ENCODE data around the gene RPS18.
"Not testable (repeated sequence)": the region's sequence is repeated elsewhere in the genome, so short reads cannot be mapped to it uniquely, and the experiment has no call there.

The RPS18 gene

DNA sequence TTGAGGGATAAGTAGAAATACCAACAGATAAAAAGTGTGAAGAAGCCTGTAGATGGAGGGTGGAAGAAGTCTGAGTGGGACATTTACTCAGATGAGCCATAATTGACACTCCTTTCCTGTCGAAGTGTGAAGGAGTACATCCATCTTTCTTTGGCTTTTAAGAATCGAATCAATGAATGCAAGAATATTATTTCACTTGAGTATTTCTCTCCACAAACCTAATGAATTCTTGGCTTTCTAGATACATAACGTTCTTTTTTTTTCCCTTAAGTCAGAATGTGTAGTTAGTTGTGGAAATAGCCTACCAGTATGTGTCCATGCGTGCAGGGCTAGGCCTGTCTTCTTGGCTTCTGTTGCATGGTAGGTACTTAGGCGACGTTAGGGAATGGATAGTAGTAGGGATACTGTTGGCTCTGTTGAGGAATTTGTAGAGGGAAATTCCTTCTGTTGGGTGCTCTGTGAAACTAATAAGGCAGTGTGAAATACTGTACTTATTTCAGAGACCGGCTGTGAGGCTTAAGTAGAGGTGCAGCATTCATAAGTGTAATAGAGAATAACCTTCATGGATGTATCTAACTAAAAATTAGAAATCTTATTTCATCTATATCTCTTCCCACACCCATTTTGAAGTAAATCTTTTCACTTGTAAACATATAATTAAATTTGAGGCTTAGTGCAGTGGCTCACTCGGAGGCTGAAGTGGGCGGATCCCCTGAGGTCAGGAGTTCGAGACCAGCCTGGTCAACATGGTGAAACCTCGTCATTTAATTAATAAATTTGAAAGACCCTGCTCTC is 1.5 kb downstream of the RPS18 start:
- no peak for DNase-seq

DNA sequence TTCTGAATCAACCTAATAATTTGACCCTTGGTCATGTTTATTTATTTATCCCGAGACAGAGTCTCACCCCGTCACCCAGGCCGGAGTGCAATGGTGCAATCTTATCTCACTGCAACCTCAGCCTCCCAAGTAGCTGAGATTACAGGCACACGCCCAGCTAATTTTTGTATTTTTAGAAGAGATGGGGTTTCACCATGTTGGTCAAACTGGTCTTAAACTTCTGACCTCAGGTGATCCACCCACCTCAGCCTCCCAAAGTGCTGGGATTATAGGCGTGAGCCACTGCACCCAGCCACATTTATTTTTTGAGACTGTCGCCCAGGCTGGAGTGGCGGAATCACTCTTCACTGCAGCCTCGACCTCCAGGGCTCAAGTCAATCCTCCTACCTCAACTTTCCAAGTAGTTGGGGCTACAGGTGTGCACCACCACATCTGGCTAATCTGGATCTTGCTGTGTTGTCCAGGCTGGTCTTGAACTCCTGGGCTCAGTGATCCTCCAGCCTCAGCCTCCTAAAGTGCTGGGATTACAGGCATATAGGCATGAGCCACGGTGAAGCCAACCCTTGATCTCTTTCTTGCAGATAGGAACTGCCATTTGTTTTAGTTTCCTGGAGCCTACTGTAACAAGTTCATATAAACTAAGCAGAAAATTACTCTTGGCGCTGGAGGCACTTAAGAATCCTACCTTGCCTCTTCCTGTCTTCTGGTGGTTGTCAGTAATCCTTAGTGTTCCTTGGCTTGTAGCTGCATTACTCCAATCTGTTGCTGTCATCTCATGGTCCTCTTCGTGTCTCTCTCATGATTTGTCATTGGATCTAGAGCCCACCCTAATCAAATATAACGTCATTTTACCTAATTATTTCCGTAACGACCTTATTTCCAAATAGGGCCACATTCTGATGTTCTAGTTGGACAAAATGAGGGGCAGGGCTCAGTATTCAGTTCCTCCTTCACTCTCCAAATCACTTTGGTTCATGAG is 2.3 kb downstream of the RPS18 start:
- no peak for DNase-seq

DNA sequence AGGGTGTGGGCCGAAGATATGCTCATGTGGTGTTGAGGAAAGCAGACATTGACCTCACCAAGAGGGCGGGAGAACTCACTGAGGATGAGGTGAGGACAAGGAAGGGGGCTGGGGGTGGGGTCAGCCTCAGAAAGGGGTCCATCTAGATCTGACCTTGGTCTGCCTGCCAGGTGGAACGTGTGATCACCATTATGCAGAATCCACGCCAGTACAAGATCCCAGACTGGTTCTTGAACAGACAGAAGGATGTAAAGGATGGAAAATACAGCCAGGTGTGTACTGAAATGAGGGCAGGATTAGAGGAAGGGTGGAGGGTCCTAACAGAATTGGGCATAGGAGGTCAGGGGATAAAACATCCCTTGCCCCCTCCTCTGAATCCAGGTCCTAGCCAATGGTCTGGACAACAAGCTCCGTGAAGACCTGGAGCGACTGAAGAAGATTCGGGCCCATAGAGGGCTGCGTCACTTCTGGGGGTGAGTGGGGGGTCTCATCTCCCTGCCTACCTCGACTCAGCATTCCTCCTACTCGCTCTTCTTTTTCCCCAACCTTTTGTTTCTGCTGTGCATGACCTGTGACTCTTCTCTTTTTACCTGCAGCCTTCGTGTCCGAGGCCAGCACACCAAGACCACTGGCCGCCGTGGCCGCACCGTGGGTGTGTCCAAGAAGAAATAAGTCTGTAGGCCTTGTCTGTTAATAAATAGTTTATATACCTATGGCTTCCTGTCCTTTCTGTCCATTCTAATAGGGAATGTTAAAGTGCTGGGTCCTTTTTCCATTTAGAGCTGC is 4.1 kb downstream of the RPS18 start:
- DNase-seq, result not testable (repeated sequence)

DNA sequence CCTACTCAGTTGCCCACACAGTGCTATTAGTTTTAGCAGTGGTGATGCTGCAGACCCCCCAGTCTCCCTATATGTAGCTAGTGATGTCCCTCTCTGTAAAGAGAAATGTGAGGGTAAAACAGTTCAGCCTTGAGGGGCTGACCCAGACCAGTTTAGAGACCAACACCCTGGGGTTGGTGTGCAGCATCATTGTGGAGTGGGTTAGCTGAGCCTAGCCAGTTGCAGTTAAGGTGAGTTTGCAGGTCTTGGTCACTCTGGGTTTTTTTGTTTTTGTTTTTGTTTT is 4.6 kb downstream of the RPS18 start:
- no peak for DNase-seq

DNA sequence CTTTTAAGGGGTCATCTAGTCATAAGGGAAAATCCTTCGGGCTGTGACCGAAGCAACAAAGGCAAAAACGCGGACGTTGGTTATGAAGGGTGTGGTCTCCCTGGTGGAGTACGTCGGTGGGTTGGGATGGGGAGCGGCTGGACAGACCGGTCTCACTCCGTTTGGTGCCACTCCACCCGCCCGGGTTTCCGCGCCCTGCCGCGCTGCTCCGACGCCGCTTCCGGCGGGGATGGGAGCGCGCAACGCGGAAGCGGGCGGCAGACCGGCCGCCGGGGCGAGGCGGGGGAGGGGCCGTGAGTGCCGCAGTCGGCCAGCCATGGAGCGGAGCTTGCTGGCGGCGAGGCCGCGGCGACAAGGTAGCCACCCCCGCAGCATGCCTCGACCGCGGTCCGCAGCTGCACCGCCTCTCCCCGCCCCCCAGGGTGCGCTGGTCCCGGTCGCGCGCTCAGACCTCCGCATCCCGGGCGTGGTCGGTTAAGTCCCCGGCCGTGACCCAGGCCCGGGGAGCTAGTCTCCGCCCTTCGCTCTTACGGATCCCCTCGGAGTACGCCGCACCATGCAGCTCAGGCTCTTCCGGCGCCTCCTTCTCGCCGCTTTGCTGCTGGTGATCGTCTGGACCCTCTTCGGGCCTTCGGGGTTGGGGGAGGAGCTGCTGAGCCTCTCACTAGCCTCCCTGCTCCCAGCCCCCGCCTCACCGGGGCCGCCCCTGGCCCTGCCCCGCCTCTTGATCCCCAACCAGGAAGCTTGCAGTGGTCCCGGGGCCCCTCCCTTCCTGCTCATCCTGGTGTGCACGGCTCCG is 5.2 kb downstream of the RPS18 start, which contains the start of gene B3GALT4:
Gene B3GALT4 (plus strand): TSS at position 260 of the 799 bp plus-strand sequence. CDS start 297 bp downstream, at position 557.
- peak; percentile 89 for DNase-seq

DNA sequence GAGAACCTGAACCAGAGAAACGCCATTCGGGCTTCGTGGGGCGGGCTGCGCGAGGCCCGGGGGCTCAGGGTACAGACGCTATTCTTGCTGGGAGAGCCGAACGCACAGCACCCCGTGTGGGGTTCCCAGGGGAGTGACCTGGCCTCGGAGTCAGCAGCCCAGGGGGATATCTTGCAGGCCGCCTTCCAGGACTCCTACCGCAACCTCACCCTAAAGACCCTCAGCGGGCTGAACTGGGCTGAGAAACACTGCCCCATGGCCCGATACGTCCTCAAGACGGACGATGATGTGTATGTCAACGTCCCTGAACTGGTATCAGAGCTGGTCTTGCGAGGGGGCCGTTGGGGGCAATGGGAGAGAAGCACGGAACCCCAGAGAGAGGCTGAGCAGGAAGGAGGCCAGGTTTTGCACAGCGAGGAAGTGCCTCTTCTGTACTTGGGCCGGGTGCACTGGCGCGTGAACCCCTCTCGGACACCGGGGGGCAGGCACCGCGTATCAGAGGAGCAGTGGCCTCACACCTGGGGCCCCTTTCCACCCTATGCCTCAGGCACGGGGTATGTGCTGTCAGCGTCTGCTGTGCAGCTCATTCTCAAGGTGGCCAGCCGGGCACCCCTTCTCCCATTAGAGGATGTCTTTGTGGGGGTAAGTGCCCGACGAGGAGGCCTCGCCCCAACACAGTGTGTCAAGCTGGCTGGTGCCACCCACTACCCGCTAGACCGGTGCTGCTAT is 6.0 kb downstream of the RPS18 start:
- DNase-seq, result no peak

DNA sequence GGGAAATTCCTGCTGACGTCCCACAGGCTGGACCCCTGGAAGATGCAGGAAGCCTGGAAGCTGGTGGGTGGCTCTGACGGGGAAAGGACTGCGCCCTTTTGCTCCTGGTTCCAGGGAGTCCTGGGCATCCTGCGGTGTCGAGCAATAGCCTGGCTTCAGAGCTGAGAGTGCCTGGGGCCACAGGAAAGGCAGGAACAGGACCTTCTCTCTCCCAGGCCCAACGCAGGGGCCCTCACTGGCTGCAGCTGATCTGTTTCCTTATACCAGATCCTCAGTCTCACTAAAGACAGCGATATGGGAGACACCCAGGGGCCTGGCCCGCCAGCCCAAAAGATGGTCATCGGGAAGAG is 6.5 kb downstream of the RPS18 start:
- no peak for DNase-seq

DNA sequence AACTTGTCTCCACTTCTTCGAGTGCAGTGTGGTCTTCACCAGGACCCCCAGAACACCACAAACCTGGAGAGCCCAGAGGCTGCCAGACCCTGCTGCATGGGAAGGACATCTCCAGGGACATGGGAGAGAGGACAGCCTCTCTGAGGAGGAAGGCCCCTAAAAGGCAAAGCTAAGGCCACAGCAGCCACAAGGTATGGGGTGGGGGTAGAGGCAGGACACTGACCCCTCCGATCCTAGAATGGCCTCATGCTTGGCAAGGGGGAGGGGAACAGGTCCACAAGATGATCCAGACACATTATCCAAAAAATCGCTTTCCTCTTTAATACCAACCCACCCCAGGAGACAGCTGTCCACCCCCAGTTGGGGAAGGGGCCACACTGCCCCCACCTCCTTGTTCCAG is 6.9 kb downstream of the RPS18 start:
- DNase-seq, result no peak

DNA sequence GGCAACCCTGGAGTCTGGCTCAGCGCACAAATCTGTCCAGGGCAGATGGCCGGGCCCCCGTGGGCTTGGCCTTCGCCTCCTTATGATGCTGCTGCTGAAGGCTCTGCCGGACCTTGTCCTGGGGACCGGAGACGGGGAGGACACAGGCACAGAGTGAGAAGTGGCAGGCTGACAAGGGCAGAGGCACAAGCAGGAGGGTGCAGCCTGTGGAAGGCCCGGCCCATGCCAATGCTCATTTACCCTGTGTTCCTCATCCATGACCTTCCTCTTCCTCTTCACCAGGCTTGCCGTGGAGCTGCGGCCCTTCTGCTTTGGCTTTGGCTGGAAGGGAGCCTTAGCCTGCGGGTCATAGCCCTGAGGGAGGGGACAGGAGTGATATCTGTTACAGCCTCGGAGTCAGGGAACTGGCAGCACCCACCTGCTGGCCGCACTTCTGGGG is 7.4 kb downstream of the RPS18 start:
- no peak for DNase-seq

DNA sequence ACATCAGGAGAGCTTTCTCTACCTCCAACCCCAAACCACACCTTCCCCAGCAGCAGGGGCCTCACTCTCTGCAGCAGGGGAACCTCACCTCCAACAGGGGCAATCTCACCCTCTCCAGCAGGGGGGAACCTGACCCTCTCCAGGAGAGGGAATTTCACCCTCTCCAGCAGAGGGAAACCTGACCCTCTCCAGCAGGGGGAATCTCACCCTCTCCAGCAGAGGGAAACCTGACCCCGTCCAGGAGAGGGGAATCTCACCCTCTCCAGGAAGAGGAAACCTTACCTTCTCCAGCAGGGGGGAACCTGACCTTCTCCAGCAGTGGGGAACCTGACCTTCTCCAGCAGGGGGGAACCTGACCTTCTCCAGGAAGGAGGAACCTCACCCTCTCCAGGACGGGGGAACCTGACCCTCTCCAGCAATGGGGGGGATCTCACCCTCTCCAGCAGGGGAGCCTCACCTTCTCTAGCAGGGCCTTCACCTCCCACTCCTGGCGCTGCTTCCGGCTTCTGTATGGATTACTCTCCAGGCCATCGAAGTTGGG is 8.2 kb downstream of the RPS18 start:
- DNase-seq, result no peak

DNA sequence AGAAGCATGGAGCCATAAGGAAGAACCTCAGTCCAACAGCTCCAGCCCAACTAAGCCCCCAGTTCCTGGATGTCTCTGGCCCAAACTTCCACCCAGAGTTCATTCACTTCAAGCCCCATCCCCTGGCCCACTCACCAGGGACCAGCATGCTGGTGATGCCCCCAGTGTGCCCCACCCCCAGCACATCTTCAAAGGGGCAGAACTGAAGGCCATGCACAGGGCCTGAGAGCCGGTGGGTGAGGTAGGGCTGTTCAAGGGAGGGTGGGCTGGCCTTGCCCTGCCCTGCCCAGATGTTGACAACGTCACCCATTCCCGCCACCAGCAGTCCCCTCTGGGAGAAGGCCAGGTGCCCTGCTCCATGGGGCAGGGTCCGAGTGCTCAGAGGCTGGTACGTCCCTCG is 8.7 kb downstream of the RPS18 start:
- no peak for DNase-seq

DNA sequence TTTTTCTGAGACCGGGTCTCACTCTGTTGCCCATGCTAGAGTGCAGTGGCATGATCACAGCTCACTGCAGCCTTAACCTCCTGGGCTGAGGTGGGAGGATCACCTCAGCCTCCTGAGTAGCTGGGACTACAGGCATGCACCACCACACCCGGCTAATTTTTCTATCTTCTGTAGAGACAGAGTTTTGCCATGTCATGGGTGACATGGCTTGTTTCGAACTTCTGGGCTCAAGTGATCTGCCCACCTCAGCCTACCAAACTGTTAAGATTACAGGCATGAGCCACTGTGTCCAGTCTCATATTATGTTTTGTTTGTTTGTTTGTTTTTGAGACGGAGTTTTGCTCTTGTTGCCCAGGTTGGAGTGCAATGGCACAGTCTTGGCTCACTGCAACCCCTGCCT is 13.3 kb downstream of the RPS18 start:
- not testable (repeated sequence) for DNase-seq

DNA sequence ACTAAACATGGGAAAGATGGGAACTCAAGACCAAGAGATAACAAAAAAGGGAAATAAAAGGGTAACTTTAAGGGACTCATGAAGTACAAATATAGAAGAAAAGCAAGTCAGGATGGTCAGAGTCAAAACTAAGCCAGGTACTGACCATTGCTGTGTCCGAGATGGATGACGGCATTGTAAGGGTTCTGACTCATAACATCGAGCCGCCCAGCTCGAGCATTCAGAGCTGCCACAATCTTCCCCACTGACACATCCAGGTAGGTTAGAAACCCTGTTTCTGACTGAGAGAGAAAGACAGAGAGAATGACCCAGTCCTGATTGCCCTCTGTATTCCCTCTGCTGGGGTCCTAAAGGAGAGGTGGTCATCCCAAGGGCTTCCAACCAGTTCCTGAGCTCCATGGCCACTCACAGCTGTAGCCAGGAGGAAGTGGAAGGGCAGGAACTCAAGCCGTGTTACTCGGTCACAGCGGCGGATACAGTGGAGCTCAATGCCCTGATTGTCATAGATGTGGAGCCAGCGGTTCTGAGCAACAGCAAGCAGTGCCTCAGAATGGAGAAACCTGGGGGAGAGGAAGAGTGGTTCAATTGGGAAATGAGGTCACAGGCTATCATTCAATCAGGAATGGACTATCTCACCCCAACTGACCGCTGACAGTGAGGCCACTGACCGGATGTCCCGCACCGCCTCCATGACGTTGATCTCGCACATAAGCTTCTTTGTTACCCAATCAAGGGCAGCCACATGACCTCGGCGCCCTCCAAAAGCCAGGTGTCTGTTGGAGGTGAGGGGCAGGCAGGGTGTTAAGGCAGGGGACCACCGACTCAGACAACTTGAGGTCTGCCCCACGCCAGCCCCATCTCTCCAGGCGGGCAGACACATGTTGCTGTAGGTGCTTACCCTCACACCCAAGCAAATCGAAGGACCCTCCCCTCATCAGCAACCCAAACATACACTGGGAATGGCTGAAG is 15.4 kb downstream of the RPS18 start:
- no peak for DNase-seq

DNA sequence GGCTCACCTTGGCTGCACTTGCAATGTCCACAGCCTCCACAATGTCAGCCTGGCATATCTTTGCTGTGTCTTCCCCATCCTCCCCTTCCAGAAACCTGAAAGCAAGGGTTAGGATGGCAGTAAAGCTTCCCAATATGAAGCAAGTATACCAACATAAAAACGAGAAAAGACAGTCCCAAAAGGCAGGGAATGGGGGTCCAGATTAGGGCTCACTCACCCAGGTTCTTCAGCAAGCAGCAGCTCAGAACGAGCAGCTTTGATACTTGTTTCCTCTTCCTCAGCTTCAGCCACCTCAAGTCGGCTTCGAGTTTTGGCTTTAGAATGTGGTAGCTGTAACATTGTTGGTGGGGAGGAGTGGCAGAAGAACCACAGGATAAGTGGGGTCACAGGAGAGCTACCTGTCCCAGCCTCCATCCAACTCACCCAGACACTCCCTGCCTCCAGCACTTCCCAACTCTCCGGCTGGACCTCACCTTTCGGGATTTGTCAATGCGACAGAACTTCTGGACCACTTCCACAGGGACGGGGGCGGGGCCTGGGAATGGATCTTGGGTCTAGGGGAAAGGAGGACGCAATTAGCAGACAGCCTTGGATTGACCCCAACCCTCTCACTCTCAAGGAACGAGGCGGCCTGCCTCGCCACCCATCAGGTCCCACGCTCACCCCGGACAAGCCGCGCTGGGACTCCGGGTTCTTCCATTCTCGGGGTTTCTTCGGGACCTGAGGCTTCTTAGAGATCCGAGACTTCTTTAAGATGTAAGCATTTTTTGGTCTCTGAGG is 16.5 kb downstream of the RPS18 start:
- no peak for DNase-seq

DNA sequence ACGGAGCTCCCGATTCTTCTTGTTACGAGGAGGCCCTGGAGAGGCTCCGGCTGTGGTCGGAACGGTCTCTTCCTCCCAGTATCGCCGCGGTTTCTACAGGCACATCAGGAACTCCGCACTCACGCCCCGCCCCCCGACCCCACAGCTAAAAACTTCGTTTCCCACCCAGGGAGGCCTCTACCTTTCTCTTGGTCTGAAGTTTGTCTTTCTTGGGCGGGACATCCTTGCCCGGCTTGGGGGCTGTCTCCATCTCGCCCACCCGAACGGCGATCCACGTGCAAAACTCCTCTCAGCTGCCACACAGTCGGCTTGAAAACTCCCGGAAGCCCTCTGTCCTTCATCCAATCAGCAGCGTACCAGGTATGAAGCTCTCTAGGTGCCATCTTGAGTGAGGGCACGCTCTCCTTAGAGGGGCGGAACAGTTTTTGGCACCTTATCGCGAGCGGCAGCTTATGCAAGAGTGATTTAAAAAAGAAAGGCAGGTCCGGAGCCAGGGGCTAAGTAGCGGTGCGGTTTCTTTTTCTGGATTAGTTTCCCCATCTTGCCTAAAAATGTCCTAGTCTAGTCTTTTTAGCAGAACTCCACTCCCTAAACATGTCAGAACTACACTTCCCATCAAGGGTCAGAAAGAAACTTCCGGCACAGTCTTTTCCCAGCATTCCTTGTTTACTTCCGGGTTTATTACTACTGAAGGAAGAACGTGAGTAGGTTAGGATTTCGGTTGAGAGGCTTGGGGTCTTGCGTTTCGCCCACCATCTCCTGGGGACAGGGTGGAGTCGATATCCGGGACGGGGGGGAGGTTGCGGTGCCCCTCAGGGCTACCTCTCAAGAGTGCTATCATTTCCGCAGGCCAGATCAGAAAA is 17.3 kb downstream of the RPS18 start, which contains the start of the genes PFDN6 and WDR46:
Gene PFDN6 (plus strand): TSS at position 681 of the 863 bp plus-strand sequence. CDS start 256 bp downstream, outside the sequence.
Gene WDR46 (minus strand): TSS at position 319 of the 863 bp plus-strand sequence. CDS start 69 bp downstream, at position 250.
- DNase-seq, result peak; percentile 98

DNA sequence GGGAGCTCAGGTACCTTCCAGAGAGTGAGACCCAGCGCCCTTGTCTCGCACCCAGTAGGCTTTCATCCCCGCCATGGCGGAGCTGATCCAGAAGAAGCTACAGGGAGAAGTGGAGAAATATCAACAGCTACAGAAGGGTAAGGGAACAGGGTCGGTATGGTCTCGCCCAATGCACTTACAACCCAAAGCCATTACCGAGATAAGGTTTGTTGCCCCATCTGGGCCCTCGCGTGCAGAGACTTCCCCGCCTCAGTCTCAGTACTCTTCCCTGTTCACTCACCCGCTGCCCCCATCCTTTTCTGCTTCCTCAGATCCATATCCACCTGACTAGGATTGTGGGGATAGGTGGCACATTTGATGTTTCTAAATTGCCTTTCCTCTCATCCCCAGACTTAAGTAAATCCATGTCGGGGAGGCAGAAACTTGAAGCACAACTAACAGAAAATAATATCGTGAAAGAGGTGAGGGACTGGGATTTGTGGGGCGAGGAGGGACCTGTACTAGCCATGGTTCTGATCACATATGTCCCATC is 18.0 kb downstream of the RPS18 start:
- no peak for DNase-seq

DNA sequence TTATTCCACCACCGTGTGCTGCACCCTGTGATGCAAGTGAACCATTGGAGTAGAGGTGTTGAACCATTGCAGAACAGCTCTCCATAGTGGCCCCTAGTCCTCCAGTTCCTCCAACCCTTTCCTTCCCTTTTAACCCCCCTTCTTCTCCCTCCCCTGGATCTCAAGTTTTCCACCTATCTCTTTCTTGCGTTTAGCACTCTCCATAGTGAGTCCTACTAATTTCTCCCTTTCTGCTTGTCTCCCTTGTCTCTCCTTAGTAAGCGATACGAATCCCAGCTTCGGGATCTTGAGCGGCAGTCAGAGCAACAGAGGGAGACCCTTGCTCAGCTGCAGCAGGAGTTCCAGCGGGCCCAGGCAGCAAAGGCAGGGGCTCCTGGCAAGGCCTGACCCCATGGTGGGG is 18.6 kb downstream of the RPS18 start:
- no peak for DNase-seq
